Measurements from ENCODE around the gene TRMT2A. TPM values are rescaled to one million over a fixed set of nuclear protein-coding genes. Genes with fewer than 3 reads are reported as not detected.

TRMT2A gene
- total and polyA plus RNA-seq, 2 donors from 2014 or later: 37.3 to 50.0 TPM

- intact Hi-C loops (cut with DNase I): no loop called here
- H3K9me3 ChIP-seq (ENCODE audit: control insufficient read depth in 2 of 3, insufficient read depth in 1 of 3, low read length in 3 of 3): peaks cover 0 to 2% (median 0%) of the 10 kb centered on the region in 3 donors
- no peak overlapping the region for H3K4me3 ChIP-seq (ENCODE audit: low read length in 3 of 3)
- no peak overlapping the region for H3K9ac ChIP-seq (ENCODE audit: low read length in 3 of 3)
- H3K4me1 ChIP-seq (ENCODE audit: control insufficient read depth in 2 of 3, insufficient read depth in 2 of 3, low read depth in 1 of 3, low read length in 3 of 3): peaks cover 0 to 5% (median 0%) of the 10 kb centered on the region in 3 donors
- no peaks in the 10 kb centered on the region for H3K27me3 ChIP-seq (ENCODE audit: control insufficient read depth, insufficient read depth, low read length)
- TF ChIP-seq, protein P1, sequence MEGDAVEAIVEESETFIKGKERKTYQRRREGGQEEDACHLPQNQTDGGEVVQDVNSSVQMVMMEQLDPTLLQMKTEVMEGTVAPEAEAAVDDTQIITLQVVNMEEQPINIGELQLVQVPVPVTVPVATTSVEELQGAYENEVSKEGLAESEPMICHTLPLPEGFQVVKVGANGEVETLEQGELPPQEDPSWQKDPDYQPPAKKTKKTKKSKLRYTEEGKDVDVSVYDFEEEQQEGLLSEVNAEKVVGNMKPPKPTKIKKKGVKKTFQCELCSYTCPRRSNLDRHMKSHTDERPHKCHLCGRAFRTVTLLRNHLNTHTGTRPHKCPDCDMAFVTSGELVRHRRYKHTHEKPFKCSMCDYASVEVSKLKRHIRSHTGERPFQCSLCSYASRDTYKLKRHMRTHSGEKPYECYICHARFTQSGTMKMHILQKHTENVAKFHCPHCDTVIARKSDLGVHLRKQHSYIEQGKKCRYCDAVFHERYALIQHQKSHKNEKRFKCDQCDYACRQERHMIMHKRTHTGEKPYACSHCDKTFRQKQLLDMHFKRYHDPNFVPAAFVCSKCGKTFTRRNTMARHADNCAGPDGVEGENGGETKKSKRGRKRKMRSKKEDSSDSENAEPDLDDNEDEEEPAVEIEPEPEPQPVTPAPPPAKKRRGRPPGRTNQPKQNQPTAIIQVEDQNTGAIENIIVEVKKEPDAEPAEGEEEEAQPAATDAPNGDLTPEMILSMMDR (IDR thresholded peaks at IDR 0.05; ENCODE audit: borderline replicate concordance, extremely low read depth, insufficient read depth): no peak
- FAIRE-seq (no peak), DNase-seq (peak in 1 of 5 donors; percentile 8)
- no peak overlapping the region for H3K27ac ChIP-seq (ENCODE audit: low read depth in 2 of 2, low read length in 2 of 2)
- peaks cover 24 to 50% (median 48%) of the 10 kb centered on the region in 3 donors for H3K36me3 ChIP-seq (ENCODE audit: control insufficient read depth in 2 of 3, insufficient read depth in 3 of 3, low read length in 3 of 3)
These were observed 21.5 kb downstream of the TRMT2A start for GRCh38 chr22:20095521-20095920.

DNA sequence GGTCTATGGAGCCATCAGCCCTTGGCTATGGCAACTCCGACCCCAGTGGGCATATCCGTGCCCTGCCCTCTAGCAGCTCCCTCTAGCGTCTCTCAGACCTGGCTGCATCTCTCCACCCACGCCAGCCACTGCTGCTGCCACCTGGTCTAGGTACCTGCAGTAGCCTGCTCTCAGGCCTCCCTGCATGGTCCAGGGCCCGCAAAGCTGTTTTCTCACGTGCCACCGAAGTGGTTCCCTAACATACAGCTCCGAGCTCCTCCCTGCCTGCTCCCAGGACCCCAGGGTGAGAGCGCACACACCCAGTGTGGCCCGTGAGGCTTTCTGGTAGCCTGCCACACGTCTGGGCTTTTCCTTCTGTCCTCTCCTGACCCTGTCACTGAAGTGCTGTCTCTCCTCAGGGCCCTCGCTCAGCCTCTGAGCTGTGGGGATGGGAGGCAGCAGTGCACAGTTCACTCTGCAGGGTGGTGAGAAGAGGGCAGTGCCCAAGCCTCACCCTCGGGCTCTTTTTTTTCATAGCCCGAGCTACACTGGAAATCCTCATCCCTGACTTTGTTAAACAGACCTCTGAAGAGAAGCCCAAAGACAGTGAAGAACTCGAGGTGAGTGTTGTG is 22.7 kb downstream of the TRMT2A start:
- DNase-seq: peak in 1 of 5 donors; percentile 66
- no peak overlapping the region for H3K4me3 ChIP-seq (ENCODE audit: low read length in 3 of 3)
- no peak overlapping the region for H3K9ac ChIP-seq (ENCODE audit: low read length in 3 of 3)
- peaks cover 0 to 2% (median 0%) of the 10 kb centered on the region in 3 donors for H3K9me3 ChIP-seq (ENCODE audit: control insufficient read depth in 2 of 3, insufficient read depth in 1 of 3, low read length in 3 of 3)
- peaks cover 29 to 62% (median 54%) of the 10 kb centered on the region in 3 donors for H3K36me3 ChIP-seq (ENCODE audit: control insufficient read depth in 2 of 3, insufficient read depth in 3 of 3, low read length in 3 of 3)
- peaks cover 0 to 5% (median 0%) of the 10 kb centered on the region in 3 donors for H3K4me1 ChIP-seq (ENCODE audit: control insufficient read depth in 2 of 3, insufficient read depth in 2 of 3, low read depth in 1 of 3, low read length in 3 of 3)
- no peak for FAIRE-seq
- H3K27ac ChIP-seq (ENCODE audit: low read depth in 2 of 2, low read length in 2 of 2): peak overlapping the region in 1 of 2 donors; percentile 0
- H3K27me3 ChIP-seq (ENCODE audit: control insufficient read depth, insufficient read depth, low read length): no peaks in the 10 kb centered on the region
- TF ChIP-seq, protein P1 (IDR thresholded peaks at IDR 0.05; ENCODE audit: borderline replicate concordance, extremely low read depth, insufficient read depth): no peak
- intact Hi-C loops (cut with DNase I): no loop called here

GRCh38 chr22:20093418-20094196 is 23.4 kb downstream of the TRMT2A start:
- Histone ChIP-seq H3K9me3 (ENCODE audit: control insufficient read depth in 2 of 3, insufficient read depth in 1 of 3, low read length in 3 of 3) (peaks cover 0 to 2% (median 0%) of the 10 kb centered on the region in 3 donors), H3K27ac (ENCODE audit: low read depth in 2 of 2, low read length in 2 of 2) (peak overlapping the region in 1 of 2 donors; percentile 0), H3K9ac (ENCODE audit: low read length in 3 of 3) (no peak overlapping the region), H3K36me3 (ENCODE audit: control insufficient read depth in 2 of 3, insufficient read depth in 3 of 3, low read length in 3 of 3) (peaks cover 33 to 61% (median 56%) of the 10 kb centered on the region in 3 donors), H3K27me3 (ENCODE audit: control insufficient read depth, insufficient read depth, low read length) (no peaks in the 10 kb centered on the region), H3K4me1 (ENCODE audit: control insufficient read depth in 2 of 3, insufficient read depth in 2 of 3, low read depth in 1 of 3, low read length in 3 of 3) (peaks cover 0 to 5% (median 0%) of the 10 kb centered on the region in 3 donors), H3K4me3 (ENCODE audit: low read length in 3 of 3) (no peak overlapping the region)
- peak in 1 of 5 donors; percentile 26 for DNase-seq
- intact Hi-C loops (cut with DNase I): no loop called here
- FAIRE-seq: no peak
- TF ChIP-seq, protein P1 (IDR thresholded peaks at IDR 0.05; ENCODE audit: borderline replicate concordance, extremely low read depth, insufficient read depth): no peak

Measured in kidney (tissue), 14 donors.